Body of pancreas (tissue), 4 donors: ENCODE results near the gene CLDN1. TPM values are rescaled to one million over a fixed set of nuclear protein-coding genes. Genes with fewer than 3 reads are reported as not detected.

Experiments
- ATAC-seq: fragments of 150-250 bp; one replicate; pipeline ENCODE4 v1.9.1; 2016
- DNase-seq, 4 donors: peaks; one replicate each; pipeline ENCODE4 v3.0.0-alpha.2; 2019
- H3K27ac ChIP-seq, 4 donors: fragments of 200-600 bp; sonication (generic); 1 replicate in 3 of 4; 2 replicates in 1 of 4; pipeline versions ENCODE4 v1.5.1 to v1.6.1; 2016 to 2019; ENCODE audit warnings: mild to moderate bottlenecking in 1 of 4, mixed read lengths in 1 of 4, moderate library complexity in 1 of 4
- H3K27me3 ChIP-seq, 2 donors: fragments of 200-600 bp; sonication (generic); one replicate each; pipeline ENCODE4 v1.6.0; 2016; ENCODE audit warnings: mild to moderate bottlenecking in 1 of 2
- H3K36me3 ChIP-seq, 2 donors: fragments of 200-600 bp; sonication (generic); replicated peaks in 1 of 2; 2 replicates each; pipeline ENCODE4 v1.5.1; 2016; ENCODE audit warnings: low read depth in 2 of 2; ENCODE audit not compliant: insufficient read depth in 1 of 2
- H3K4me1 ChIP-seq: fragments of 200-600 bp; sonication (generic); one replicate; pipeline ENCODE4 v1.6.0; 2016
- H3K4me3 ChIP-seq, 2 donors: fragments of 200-600 bp; sonication (generic); 1 replicate in 1 of 2; 2 replicates in 1 of 2; pipeline ENCODE4 v1.5.1; 2016 to 2019
- H3K9me3 ChIP-seq, 3 donors: fragments of 200-600 bp; sonication (generic); 1 replicate in 2 of 3; 2 replicates in 1 of 3; pipeline ENCODE4 v1.5.1; 2016
- POLR2A ChIP-seq, 3 donors: fragments of 450-650 bp; IDR thresholded peaks; one replicate each; pipeline ENCODE4 v1.6.1; 2016; ENCODE audit warnings: antibody characterized with exemption in 3 of 3, mild to moderate bottlenecking in 2 of 3
- WGBS, 2 donors: methylation state at CpG; one replicate each; pipeline ENCODE4 v1.1.5; 2017; 5-methylcytosine and 5-hydroxymethylcytosine counted together
- intact Hi-C: fragments of 100-400 bp; cut with DNase I; formaldehyde crosslinking; loops from one replicate; pipeline ENCODE4 v1.15.1; 2023
- total RNA-seq, 2 donors: library from RNA; depleted of rRNA; stranded (reverse); fragments of >200 nt; gene quantifications; one replicate each; pipeline ENCODE4 v1.1.0, GENCODE V29; 2016
- TF ChIP-seq, protein P1 (sequence below), 7 experiments: fragments of 450-650 bp in 4 of 7; fragments of 200-600 bp in 3 of 7; sonication (generic) in 3 of 7; IDR thresholded peaks; one replicate each; pipeline ENCODE4 v1.5.1; 2016 to 2019; ENCODE audit warnings: antibody characterized with exemption in 7 of 7

CLDN1 gene
- total RNA-seq, 2 donors from 2014 or later, result 33.3 to 57.9 TPM

DNA sequence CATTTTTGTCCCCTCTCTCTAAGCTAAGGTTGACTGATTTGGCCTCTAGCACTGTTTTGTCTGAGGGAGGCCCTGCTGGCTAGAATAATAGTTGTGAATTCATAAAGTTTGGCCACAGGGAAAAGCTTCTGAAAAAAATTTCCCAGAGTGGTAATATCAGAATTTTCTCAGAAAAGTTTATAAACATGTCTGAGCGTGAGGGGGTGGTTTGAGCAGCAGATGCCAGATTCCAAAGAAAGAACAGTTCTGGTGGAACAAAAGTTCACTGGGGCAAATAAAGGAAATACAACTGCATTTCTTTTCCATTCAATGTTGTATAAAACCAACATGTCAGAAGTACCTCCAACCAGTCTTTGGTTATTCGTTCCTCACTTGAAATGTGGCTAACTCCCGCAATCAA lies 61.2 kb downstream of the CLDN1 start:
- H3K4me3 ChIP-seq, result no peak overlapping the region
- no peaks in the 10 kb centered on the region for H3K36me3 ChIP-seq
- no peaks in the 10 kb centered on the region for H3K9me3 ChIP-seq
- intact Hi-C loops, result no loop called here
- TF ChIP-seq, protein P1, sequence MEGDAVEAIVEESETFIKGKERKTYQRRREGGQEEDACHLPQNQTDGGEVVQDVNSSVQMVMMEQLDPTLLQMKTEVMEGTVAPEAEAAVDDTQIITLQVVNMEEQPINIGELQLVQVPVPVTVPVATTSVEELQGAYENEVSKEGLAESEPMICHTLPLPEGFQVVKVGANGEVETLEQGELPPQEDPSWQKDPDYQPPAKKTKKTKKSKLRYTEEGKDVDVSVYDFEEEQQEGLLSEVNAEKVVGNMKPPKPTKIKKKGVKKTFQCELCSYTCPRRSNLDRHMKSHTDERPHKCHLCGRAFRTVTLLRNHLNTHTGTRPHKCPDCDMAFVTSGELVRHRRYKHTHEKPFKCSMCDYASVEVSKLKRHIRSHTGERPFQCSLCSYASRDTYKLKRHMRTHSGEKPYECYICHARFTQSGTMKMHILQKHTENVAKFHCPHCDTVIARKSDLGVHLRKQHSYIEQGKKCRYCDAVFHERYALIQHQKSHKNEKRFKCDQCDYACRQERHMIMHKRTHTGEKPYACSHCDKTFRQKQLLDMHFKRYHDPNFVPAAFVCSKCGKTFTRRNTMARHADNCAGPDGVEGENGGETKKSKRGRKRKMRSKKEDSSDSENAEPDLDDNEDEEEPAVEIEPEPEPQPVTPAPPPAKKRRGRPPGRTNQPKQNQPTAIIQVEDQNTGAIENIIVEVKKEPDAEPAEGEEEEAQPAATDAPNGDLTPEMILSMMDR (IDR thresholded peaks at IDR 0.05), result no peak
- TF ChIP-seq POLR2A (IDR thresholded peaks at IDR 0.05), result no peak
- no peaks in the 10 kb centered on the region for H3K4me1 ChIP-seq
- 80 to 84% methylated on average over 3 of the region's 3 CpGs for WGBS, 2 donors
- H3K27me3 ChIP-seq, result no peaks in the 10 kb centered on the region
- ATAC-seq (no peak), DNase-seq (no peak)
- H3K27ac ChIP-seq, result no peak overlapping the region

DNA sequence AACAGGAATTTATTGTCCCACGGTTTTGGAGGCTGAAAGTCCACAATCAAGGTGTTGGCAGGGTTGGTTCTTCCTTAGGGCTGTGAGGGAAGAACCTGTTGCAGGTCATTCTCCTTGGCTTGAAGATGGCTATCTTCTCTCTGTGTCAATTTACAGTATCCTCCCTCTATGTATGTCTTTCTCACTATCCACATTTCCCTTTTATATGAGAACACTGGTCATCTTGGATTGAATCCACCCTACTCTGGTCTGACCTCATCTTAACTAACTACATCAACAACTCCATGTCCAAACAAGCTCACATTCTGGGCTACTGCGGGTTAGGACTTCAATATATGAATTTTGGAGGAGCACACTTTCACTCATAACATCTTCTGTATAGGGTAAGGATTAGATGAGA lies 61.9 kb downstream of the CLDN1 start:
- H3K36me3 ChIP-seq, result no peaks in the 10 kb centered on the region
- H3K27me3 ChIP-seq, result no peaks in the 10 kb centered on the region
- ATAC-seq (no peak), DNase-seq (no peak)
- no peak overlapping the region for H3K4me3 ChIP-seq
- 56 to 66% methylated on average over 2 of the region's 2 CpGs for WGBS, 2 donors
- H3K27ac ChIP-seq, result no peak overlapping the region
- H3K9me3 ChIP-seq, result no peaks in the 10 kb centered on the region
- TF ChIP-seq, protein P1 (IDR thresholded peaks at IDR 0.05), result no peak
- TF ChIP-seq POLR2A (IDR thresholded peaks at IDR 0.05), result no peak
- intact Hi-C loops, result no loop called here
- H3K4me1 ChIP-seq, result no peaks in the 10 kb centered on the region

DNA sequence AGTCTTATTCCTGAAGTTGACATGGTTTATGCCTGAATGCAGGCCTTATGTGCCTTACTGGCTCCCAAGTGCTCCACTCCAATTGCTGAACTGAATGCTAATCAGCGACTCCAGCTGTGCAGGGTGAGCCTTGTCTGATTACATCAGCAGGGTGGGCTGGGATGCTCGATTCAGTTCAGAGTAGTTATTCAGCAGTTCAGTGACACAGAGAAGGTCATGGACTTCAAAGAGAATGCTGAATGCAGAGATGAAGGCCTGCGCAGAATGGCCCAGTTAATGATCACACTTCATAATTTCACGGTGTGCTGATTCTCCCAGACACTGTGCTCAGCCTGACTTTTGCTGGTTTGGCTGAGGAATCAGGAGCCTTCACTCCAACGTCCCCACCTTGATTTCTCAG lies 63.6 kb downstream of the CLDN1 start:
- Histone ChIP-seq H3K27me3 (no peaks in the 10 kb centered on the region), H3K4me1 (no peaks in the 10 kb centered on the region), H3K36me3 (no peaks in the 10 kb centered on the region), H3K4me3 (no peak overlapping the region), H3K27ac (no peak overlapping the region), H3K9me3 (no peaks in the 10 kb centered on the region)
- DNase-seq (no peak), ATAC-seq (no peak)
- TF ChIP-seq POLR2A (IDR thresholded peaks at IDR 0.05), result no peak
- TF ChIP-seq, protein P1 (IDR thresholded peaks at IDR 0.05), result no peak
- intact Hi-C loops, result no loop called here
- 52 to 58% methylated on average over 5 of the region's 5 CpGs for WGBS, 2 donors

Other genes with a start within 250 kb of the CLDN1 start
- gene P3H2, start 201.5 kb downstream of the CLDN1 start, total RNA-seq, result 10 to 100 TPM in 1 of 2 donors, 1 to 10 TPM in 1; 3.0 to 35.5 TPM
- gene CLDN16, start 65.7 kb upstream of the CLDN1 start, total RNA-seq, result 1 to 10 TPM in 1 of 2 donors, not detected in 1; 4.4 TPM
- gene TMEM207, start 127.5 kb upstream of the CLDN1 start, total RNA-seq, result not detected
- 1 to 10 TPM; 5.3 to 5.4 TPM for gene IL1RAP, start 191.6 kb upstream of the CLDN1 start, total RNA-seq